H1 (cell line): Measurements from ENCODE around the gene NUMB. TPM values are rescaled to one million over a fixed set of nuclear protein-coding genes. Genes with fewer than 3 reads are reported as not detected.

Source experiments
- CTCF ChIA-PET: fragments of 300-600 bp; sonication (Branson Sonifier 250); formaldehyde crosslinking; loops from one replicate; lab custom pipeline; 2021; ENCODE audit not compliant: partially characterized antibody; lab: Charles Lee
- POLR2A ChIA-PET: fragments of 300-600 bp; sonication (Branson Sonifier 250); formaldehyde crosslinking; loops from one replicate; lab custom pipeline; 2021; ENCODE audit warnings: inconsistent platforms; ENCODE audit not compliant: partially characterized antibody; lab: Charles Lee
- DNase-seq, 2 experiments: peaks; one replicate each; pipeline versions ENCODE4 v3.0.0 to v3.0.0-alpha.2; 2010 to 2022; ENCODE audit warnings: low spot score in 2 of 2, low read depth in 1 of 2, mixed read lengths in 1 of 2
- FAIRE-seq: peaks from 2 replicates; lab custom pipeline; 2011; peaks lifted over from hg19 to GRCh38; lab: Jason Lieb, UNC
- H2AFZ ChIP-seq: 2 replicates; pipeline ENCODE4 v1.8.1; 2012; ENCODE audit warnings: low read length, inconsistent platforms
- H2AK5ac ChIP-seq: 2 replicates; pipeline ENCODE4 v1.6.1; 2013; ENCODE audit warnings: low read depth, low read length
- H2BK120ac ChIP-seq: replicated peaks from 2 replicates; pipeline ENCODE3; 2013; ENCODE audit warnings: low read depth, low read length, inconsistent platforms
- H2BK12ac ChIP-seq: 2 replicates; pipeline ENCODE4 v1.6.1; 2013; ENCODE audit warnings: low read depth, low read length
- H2BK15ac ChIP-seq: 2 replicates; pipeline ENCODE4 v1.6.1; 2013; ENCODE audit warnings: low read length
- H2BK20ac ChIP-seq: 2 replicates; pipeline ENCODE4 v1.6.1; 2013; ENCODE audit warnings: low read length
- H2BK5ac ChIP-seq: 2 replicates; pipeline ENCODE4 v1.6.1; 2013; ENCODE audit warnings: low read depth, low read length
- H3K14ac ChIP-seq: 2 replicates; pipeline ENCODE4 v1.6.1; 2013; ENCODE audit warnings: inconsistent platforms; ENCODE audit not compliant: insufficient read length
- H3K18ac ChIP-seq: 2 replicates; pipeline ENCODE4 v1.6.1; 2013; ENCODE audit warnings: low read length; ENCODE audit errors: extremely low read depth
- H3K23ac ChIP-seq: 2 replicates; pipeline ENCODE4 v1.6.1; 2013; ENCODE audit warnings: inconsistent platforms; ENCODE audit not compliant: insufficient read length
- H3K23me2 ChIP-seq: 2 replicates; pipeline ENCODE4 v1.6.1; 2013; ENCODE audit warnings: low read depth, low read length
- H3K27ac ChIP-seq: 2 replicates; pipeline ENCODE4 v1.6.1; 2011; ENCODE audit warnings: low read depth, low read length, inconsistent platforms
- H3K27me3 ChIP-seq, 4 experiments: replicated peaks in 1 of 4; 1 replicate in 1 of 4; 2 replicates in 3 of 4; pipeline versions ENCODE4 v1.6.1 to v1.8.1; 2011 to 2013; ENCODE audit warnings: low read length in 3 of 4, mild to moderate bottlenecking in 3 of 4, inconsistent platforms in 2 of 4, mixed read lengths in 2 of 4, moderate library complexity in 1 of 4; ENCODE audit not compliant: control insufficient read depth in 3 of 4, insufficient read depth in 3 of 4; ENCODE audit errors: extremely low read depth in 1 of 4
- H3K36me3 ChIP-seq, 4 experiments: 2 replicates each; pipeline versions ENCODE4 v1.6.1 to v1.8.1; 2011 to 2013; ENCODE audit warnings: mild to moderate bottlenecking in 4 of 4, low read length in 3 of 4, moderate library complexity in 2 of 4, control low read depth in 1 of 4, inconsistent platforms in 1 of 4; ENCODE audit not compliant: insufficient read depth in 4 of 4, control insufficient read depth in 2 of 4
- H3K4ac ChIP-seq: replicated peaks from 2 replicates; pipeline ENCODE3; 2013; ENCODE audit warnings: low read length, low read depth, mixed read lengths, inconsistent platforms; ENCODE audit not compliant: insufficient read length
- H3K4me1 ChIP-seq, 4 experiments: replicated peaks in 1 of 4; 1 replicate in 1 of 4; 2 replicates in 3 of 4; pipeline versions ENCODE4 v1.6.1 to v1.8.1; 2011 to 2013; ENCODE audit warnings: low read length in 3 of 4, inconsistent platforms in 2 of 4, mixed read lengths in 1 of 4; ENCODE audit not compliant: insufficient read depth in 4 of 4, control insufficient read depth in 3 of 4
- H3K4me2 ChIP-seq, 2 experiments: 2 replicates each; pipeline versions ENCODE4 v1.6.1 to v1.8.1; 2011 to 2013; ENCODE audit warnings: low read depth in 2 of 2, low read length in 2 of 2, control low read depth in 1 of 2, inconsistent platforms in 1 of 2, mild to moderate bottlenecking in 1 of 2; ENCODE audit not compliant: insufficient read depth in 1 of 2
- H3K4me3 ChIP-seq, 4 experiments: fragments of 200-600, 300-600 bp in 1 of 4; sonication (generic), shearing (Covaris generic), sonication (Bioruptor Twin) in 1 of 4; 2 replicates each; pipeline versions ENCODE4 v1.5.1 to v1.8.1; 2011 to 2016; ENCODE audit warnings: low read length in 4 of 4, low read depth in 3 of 4, control low read depth in 2 of 4, inconsistent platforms in 2 of 4, mild to moderate bottlenecking in 2 of 4, mixed read lengths in 1 of 4, moderate library complexity in 1 of 4; ENCODE audit not compliant: insufficient read depth in 2 of 4; ENCODE audit errors: extremely low read depth in 1 of 4
- H3K56ac ChIP-seq: replicated peaks from 2 replicates; pipeline ENCODE3; 2013; ENCODE audit warnings: low read depth, mild to moderate bottlenecking, mixed read lengths, low read length, inconsistent platforms; ENCODE audit not compliant: insufficient read length
- H3K79me1 ChIP-seq: 2 replicates; pipeline ENCODE4 v1.6.1; 2013; ENCODE audit warnings: low read depth, low read length, control low read depth
- H3K79me2 ChIP-seq, 2 experiments: 2 replicates each; pipeline versions ENCODE4 v1.6.1 to v1.8.1; 2012 to 2013; ENCODE audit warnings: low read length in 2 of 2, mild to moderate bottlenecking in 2 of 2, inconsistent platforms in 1 of 2; ENCODE audit not compliant: insufficient read depth in 2 of 2, control insufficient read depth in 1 of 2
- H3K9ac ChIP-seq, 4 experiments: replicated peaks in 1 of 4; 1 replicate in 1 of 4; 2 replicates in 3 of 4; pipeline versions ENCODE4 v1.6.1 to v1.8.1; 2011 to 2013; ENCODE audit warnings: low read depth in 3 of 4, low read length in 3 of 4, control low read depth in 2 of 4, mild to moderate bottlenecking in 2 of 4, moderate library complexity in 2 of 4, inconsistent platforms in 1 of 4; ENCODE audit errors: extremely low read depth in 1 of 4
- H3K9me3 ChIP-seq, 2 experiments: 2 replicates each; pipeline versions ENCODE4 v1.6.1 to v1.8.1; 2012 to 2013; ENCODE audit warnings: mild to moderate bottlenecking in 2 of 2, moderate library complexity in 2 of 2, control low read depth in 1 of 2, inconsistent platforms in 1 of 2, low read depth in 1 of 2, low read length in 1 of 2, mixed read lengths in 1 of 2; ENCODE audit not compliant: insufficient read depth in 2 of 2
- H4K20me1 ChIP-seq, 2 experiments: replicated peaks in 1 of 2; 2 replicates each; pipeline versions ENCODE3 to v1.8.1; 2011 to 2013; ENCODE audit warnings: inconsistent platforms in 2 of 2, low read length in 2 of 2, mild to moderate bottlenecking in 1 of 2; ENCODE audit not compliant: insufficient read depth in 2 of 2, control insufficient read depth in 1 of 2
- H4K5ac ChIP-seq: 2 replicates; pipeline ENCODE4 v1.6.1; 2013; ENCODE audit warnings: low read length, low read depth, mixed read lengths, inconsistent platforms; ENCODE audit not compliant: insufficient read length
- H4K8ac ChIP-seq: 2 replicates; pipeline ENCODE4 v1.8.0; 2013; ENCODE audit warnings: mild to moderate bottlenecking, moderate library complexity, low read length, inconsistent platforms; ENCODE audit not compliant: insufficient read depth; ENCODE audit errors: extremely low read depth
- H4K91ac ChIP-seq: replicated peaks from 2 replicates; pipeline ENCODE3; 2013; ENCODE audit warnings: low read length, mixed read lengths, inconsistent platforms; ENCODE audit not compliant: insufficient read length
- CHD1 ChIP-seq: IDR thresholded peaks from 2 replicates; pipeline ENCODE4 v1.6.1; 2012; ENCODE audit warnings: low read depth, low read length, improper control_type of control experiment
- EGR1 ChIP-seq: IDR thresholded peaks from 2 replicates; pipeline ENCODE4 v1.6.1; 2011; ENCODE audit warnings: low read depth, low read length, borderline replicate concordance
- GTF2F1 ChIP-seq: IDR thresholded peaks from 2 replicates; pipeline ENCODE4 v1.6.1; 2012; ENCODE audit warnings: low read depth, low read length, improper control_type of control experiment, borderline replicate concordance
- POLR2A ChIP-seq, 2 experiments: IDR thresholded peaks; 1 replicate in 1 of 2; 2 replicates in 1 of 2; pipeline ENCODE4 v1.6.1; 2011; ENCODE audit warnings: low read depth in 2 of 2, low read length in 2 of 2, mild to moderate bottlenecking in 2 of 2; ENCODE audit errors: control extremely low read depth in 1 of 2
- RFX5 ChIP-seq: IDR thresholded peaks from 2 replicates; pipeline ENCODE4 v1.6.1; 2011; ENCODE audit warnings: low read depth, low read length, improper control_type of control experiment, borderline replicate concordance
- TAF1 ChIP-seq: IDR thresholded peaks from 2 replicates; pipeline ENCODE4 v1.6.1; 2011; ENCODE audit warnings: mild to moderate bottlenecking, low read depth, low read length
- USF2 ChIP-seq: IDR thresholded peaks from 2 replicates; pipeline ENCODE4 v1.6.1; 2011; ENCODE audit warnings: low read length, improper control_type of control experiment
- polyA plus RNA-seq, 7 experiments: library from polyadenylated mRNA; depleted of rRNA in 3 of 7; stranded (reverse) in 5 of 7; unstranded in 2 of 7; fragments of >200 nt in 5 of 7; fragments of 200-250 nt in 2 of 7; gene quantifications; 1 replicate in 5 of 7; 2 replicates in 1 of 7; 4 replicates in 1 of 7; pipeline versions ENCODE4 v1.2.1 to v1.2.3, GENCODE V29; 2011 to 2013; ENCODE audit warnings: missing spikeins in 2 of 7, mixed read lengths in 2 of 7
- total RNA-seq: library from RNA; stranded (reverse); fragmentation: NEBNext Ultra II Directional; extraction: Animal tissue kit (Norgen Biotek cat#: 25700); gene quantifications from 2 replicates; pipeline ENCODE4 v1.2.1, GENCODE V29; 2021

NUMB gene
- total and polyA plus RNA-seq, 2 of the 8 experiments (the other 6 are each of a cell fraction or from before 2014, with no cell fraction given): 54.3 to 78.1 TPM

DNA sequence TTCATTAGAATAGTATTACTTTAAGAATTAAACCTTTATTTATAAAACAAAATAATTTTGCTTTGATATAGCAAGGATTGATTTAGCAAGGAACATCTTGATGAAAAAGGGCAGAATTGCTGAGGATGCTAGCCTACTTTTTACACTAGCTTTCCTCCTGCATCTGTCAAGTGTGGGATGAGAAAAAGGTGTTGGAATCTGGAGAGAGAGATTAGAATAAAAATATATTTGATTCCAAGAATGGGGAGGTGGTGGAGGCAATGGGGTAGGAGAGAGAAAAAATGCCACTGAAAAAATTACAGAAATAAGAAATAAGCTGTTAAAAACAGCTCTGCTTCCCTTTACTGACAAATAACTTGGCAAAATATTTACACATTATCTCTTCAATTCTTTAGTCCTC, 98.9 kb downstream of the NUMB start:
- Histone ChIP-seq H2BK5ac (no peak overlapping the region), H2BK20ac (no peak overlapping the region), H2BK15ac (no peak overlapping the region), H3K9ac (no peak overlapping the region), H3K27ac (no peak overlapping the region), H2AFZ (no peak overlapping the region), H4K20me1 (no peaks in the 10 kb centered on the region), H3K9me3 (no peaks in the 10 kb centered on the region), H3K4ac (no peak overlapping the region), H3K36me3 (peaks cover 0 to 8% (median 0%) of the 10 kb centered on the region in 4 experiments; a peak in 1 of 8 replicates), H3K14ac (no peak overlapping the region), H3K4me2 (no peak overlapping the region), H3K23me2 (0 out of 2 replicates have a peak, but pooled peaks cover 1% of the 10 kb centered on the region), H3K23ac (no peak overlapping the region), H3K18ac (no peak overlapping the region)
- POLR2A ChIA-PET: no interaction called here
- no peak for TF ChIP-seq TAF1
- TF ChIP-seq POLR2A (IDR thresholded peaks at IDR 0.05; ENCODE audit: control extremely low read depth in 1 of 2, low read depth in 2 of 2, low read length in 2 of 2): no peak
- TF ChIP-seq GTF2F1: no peak
- no peak for TF ChIP-seq RFX5
- no peak for TF ChIP-seq USF2
- no peak for TF ChIP-seq CHD1
- TF ChIP-seq EGR1: no peak
- TF ChIP-seq, all 59 proteins: peak for 0
- CTCF ChIA-PET: interaction anchor here (0.5 kb wide), 1 partner anchor 64 kb away, joined by 4 read pairs; no protein-coding TSS in a partner anchor
- H3K79me1 ChIP-seq: no peaks in the 10 kb centered on the region
- H2BK120ac ChIP-seq: no peak overlapping the region
- H4K8ac ChIP-seq: no peak overlapping the region
- no peaks in the 10 kb centered on the region for H3K79me2 ChIP-seq
- FAIRE-seq (no peak), DNase-seq (no peak)
- H2BK12ac ChIP-seq: no peak overlapping the region
- peaks cover 0 to 3% (median 1%) of the 10 kb centered on the region in 4 experiments; a peak in 1 of 7 replicates for H3K4me1 ChIP-seq
- H3K27me3 ChIP-seq: no peaks in the 10 kb centered on the region
- H2AK5ac ChIP-seq: no peak overlapping the region
- H3K4me3 ChIP-seq: no peak overlapping the region
- H4K91ac ChIP-seq: no peak overlapping the region
- no peak overlapping the region for H4K5ac ChIP-seq
- no peak overlapping the region for H3K56ac ChIP-seq
